Gastroesophageal sphincter (tissue), 4 donors: ENCODE measurements around the gene GNG12. TPM values are rescaled to one million over a fixed set of nuclear protein-coding genes. Genes with fewer than 3 reads are reported as not detected.

ENCODE experiments used
- ATAC-seq: fragments of 150-250 bp; one replicate; pipeline ENCODE4 v1.9.1; 2016; ENCODE audit warnings: mild to moderate bottlenecking, moderate library complexity
- H3K27ac ChIP-seq, 4 donors: fragments of 200-600 bp; sonication (generic) in 3 of 4; 1 replicate in 3 of 4; 2 replicates in 1 of 4; pipeline ENCODE4 v1.5.1; 2016 to 2019
- H3K27me3 ChIP-seq: fragments of 200-600 bp; sonication (generic); one replicate; pipeline ENCODE4 v1.5.1; 2019
- H3K36me3 ChIP-seq, 2 donors: fragments of 200-600 bp; sonication (generic); one replicate each; pipeline ENCODE4 v1.5.1; 2019; ENCODE audit warnings: control low read depth in 1 of 2
- H3K4me1 ChIP-seq, 3 donors: fragments of 200-600 bp; sonication (generic); 1 replicate in 2 of 3; 2 replicates in 1 of 3; pipeline ENCODE4 v1.5.1; 2016 to 2019; ENCODE audit warnings: control low read depth in 2 of 3
- H3K4me3 ChIP-seq, 2 donors: fragments of 200-600 bp; sonication (generic); one replicate each; pipeline ENCODE4 v1.5.1; 2019; ENCODE audit warnings: mild to moderate bottlenecking in 1 of 2, moderate library complexity in 1 of 2
- H3K9me3 ChIP-seq, 3 donors: fragments of 200-600 bp; sonication (generic); one replicate each; pipeline ENCODE4 v1.5.1; 2017 to 2019; ENCODE audit warnings: control low read depth in 2 of 3
- CTCF ChIP-seq, 4 experiments: fragments of 200-600 bp in 2 of 4; fragments of 450-650 bp in 2 of 4; sonication (generic) in 1 of 4; IDR thresholded peaks; one replicate each; pipeline ENCODE4 v1.5.1; 2017 to 2019; ENCODE audit warnings: antibody characterized with exemption in 4 of 4, mild to moderate bottlenecking in 2 of 4, moderate library complexity in 2 of 4
- EP300 ChIP-seq: sonication (generic); formaldehyde crosslinking; IDR thresholded peaks from one replicate; pipeline ENCODE4 v1.6.1; 2017; ENCODE audit warnings: antibody characterized with exemption, mild to moderate bottlenecking
- POLR2A ChIP-seq, 2 donors: fragments of 450-650 bp; IDR thresholded peaks; one replicate each; pipeline ENCODE4 v1.6.1; 2017; ENCODE audit warnings: antibody characterized with exemption in 2 of 2, mild to moderate bottlenecking in 2 of 2, moderate library complexity in 1 of 2
- POLR2AphosphoS5 ChIP-seq: sonication (generic); formaldehyde crosslinking; IDR thresholded peaks from one replicate; pipeline ENCODE4 v1.6.1; 2017; ENCODE audit warnings: antibody characterized with exemption
- WGBS, 2 donors: methylation state at CpG; one replicate each; pipeline ENCODE4 v1.1.5; 2018; ENCODE audit warnings: low coverage in 1 of 2; 5-methylcytosine and 5-hydroxymethylcytosine counted together
- total RNA-seq, 4 donors: library from RNA; depleted of rRNA; stranded (reverse); fragments of >200 nt; gene quantifications; one replicate each; pipeline ENCODE4 v1.1.0, GENCODE V29; 2016

The GNG12 gene
- total RNA-seq, 4 donors from 2014 or later: 135 to 175 (median 149) TPM

GRCh38 chr1:67690411-67690810 is 142.9 kb downstream of the GNG12 start:
- no peak overlapping the region for H3K4me3 ChIP-seq
- 90 to 100% methylated on average over 2 of the region's 2 CpGs for WGBS, 2 donors

GRCh38 chr1:67690018-67690363 is 143.3 kb downstream of the GNG12 start:
- H3K9me3 ChIP-seq: no peaks in the 10 kb centered on the region
- peaks cover 0 to 20% of the 10 kb centered on the region in 2 donors for H3K36me3 ChIP-seq
- H3K27me3 ChIP-seq: no peaks in the 10 kb centered on the region
- no peak for TF ChIP-seq EP300
- no peak for TF ChIP-seq CTCF (IDR thresholded peaks at IDR 0.05)
- no peak for TF ChIP-seq POLR2AphosphoS5
- no peak for TF ChIP-seq POLR2A (IDR thresholded peaks at IDR 0.05)
- no peak overlapping the region for H3K27ac ChIP-seq
- ATAC-seq: no peak
- peaks cover 5 to 17% (median 6%) of the 10 kb centered on the region in 3 donors for H3K4me1 ChIP-seq
- H3K4me3 ChIP-seq: no peak overlapping the region

More at GRCh38 chr1:67690411-67690810, 142.9 kb downstream of the GNG12 start:
- peaks cover 0 to 20% of the 10 kb centered on the region in 2 donors for H3K36me3 ChIP-seq
- H3K27me3 ChIP-seq: no peaks in the 10 kb centered on the region
- peaks cover 5 to 17% (median 6%) of the 10 kb centered on the region in 3 donors for H3K4me1 ChIP-seq
- TF ChIP-seq POLR2AphosphoS5 (no peak), CTCF (IDR thresholded peaks at IDR 0.05) (no peak), EP300 (no peak), POLR2A (IDR thresholded peaks at IDR 0.05) (no peak)
- no peak for ATAC-seq
- H3K9me3 ChIP-seq: no peaks in the 10 kb centered on the region
- no peak overlapping the region for H3K27ac ChIP-seq

- no peak for ATAC-seq
- no peak overlapping the region for H3K27ac ChIP-seq
- H3K4me1 ChIP-seq: peaks cover 5 to 20% (median 6%) of the 10 kb centered on the region in 3 donors
- H3K36me3 ChIP-seq: peaks cover 0 to 20% of the 10 kb centered on the region in 2 donors
- no peaks in the 10 kb centered on the region for H3K27me3 ChIP-seq
- H3K9me3 ChIP-seq: no peaks in the 10 kb centered on the region
- TF ChIP-seq POLR2A (IDR thresholded peaks at IDR 0.05): no peak
- TF ChIP-seq POLR2AphosphoS5: no peak
- no peak for TF ChIP-seq CTCF (IDR thresholded peaks at IDR 0.05)
- TF ChIP-seq EP300: no peak
- 71 to 83% methylated on average over 2 to 3 of the region's 3 CpGs for WGBS, 2 donors
- no peak overlapping the region for H3K4me3 ChIP-seq
Measured at GRCh38 chr1:67689267-67690017, 143.8 kb downstream of the GNG12 start.

- Histone ChIP-seq H3K4me3 (no peak overlapping the region), H3K4me1 (peaks cover 5 to 28% (median 6%) of the 10 kb centered on the region in 3 donors), H3K9me3 (no peaks in the 10 kb centered on the region), H3K27me3 (no peaks in the 10 kb centered on the region), H3K27ac (no peak overlapping the region), H3K36me3 (peaks cover 0 to 20% of the 10 kb centered on the region in 2 donors)
- no peak for TF ChIP-seq POLR2A (IDR thresholded peaks at IDR 0.05)
- no peak for TF ChIP-seq CTCF (IDR thresholded peaks at IDR 0.05)
- TF ChIP-seq EP300: no peak
- TF ChIP-seq POLR2AphosphoS5: no peak
- 69 to 79% methylated on average over 2 to 3 of the region's 3 CpGs for WGBS, 2 donors
- ATAC-seq: no peak
Measured at GRCh38 chr1:67688526-67689219, 144.6 kb downstream of the GNG12 start.

- ATAC-seq: no peak
- Histone ChIP-seq H3K9me3 (no peaks in the 10 kb centered on the region), H3K4me1 (peaks cover 5 to 31% (median 6%) of the 10 kb centered on the region in 3 donors), H3K27ac (peak overlapping the region in 1 of 4 donors; percentile 96), H3K27me3 (no peaks in the 10 kb centered on the region), H3K4me3 (peak overlapping the region in 1 of 2 donors; percentile 69), H3K36me3 (peaks cover 0 to 20% of the 10 kb centered on the region in 2 donors)
- TF ChIP-seq POLR2AphosphoS5 (peak; percentile 28), EP300 (no peak)
- 50 to 51% methylated on average over 4 of the region's 4 CpGs for WGBS, 2 donors
Measured at GRCh38 chr1:67687649-67688048, 145.6 kb downstream of the GNG12 start.
